Astrocyte of the spinal cord (primary cell): ENCODE measurements around the gene OSBPL5.

ENCODE experiments used
- DNase-seq: peaks from one replicate; pipeline ENCODE4 v3.0.0; 2011; ENCODE audit warnings: low read depth, low spot score
- H3K4me3 ChIP-seq: 2 replicates; pipeline ENCODE4 v1.5.1; 2011; ENCODE audit warnings: low read depth, mild to moderate bottlenecking, low read length, moderate library complexity
- in situ Hi-C: cut with HindIII; loops from 2 replicates; pipeline ENCODE4 v1.10.0; 2017; ENCODE audit warnings: low sequenced_read_pairs
- TF ChIP-seq, protein P1 (sequence below): IDR thresholded peaks from 2 replicates; pipeline ENCODE4 v1.5.1; 2012; ENCODE audit warnings: low read depth, mild to moderate bottlenecking, low read length, inconsistent platforms

OSBPL5 gene

DNA sequence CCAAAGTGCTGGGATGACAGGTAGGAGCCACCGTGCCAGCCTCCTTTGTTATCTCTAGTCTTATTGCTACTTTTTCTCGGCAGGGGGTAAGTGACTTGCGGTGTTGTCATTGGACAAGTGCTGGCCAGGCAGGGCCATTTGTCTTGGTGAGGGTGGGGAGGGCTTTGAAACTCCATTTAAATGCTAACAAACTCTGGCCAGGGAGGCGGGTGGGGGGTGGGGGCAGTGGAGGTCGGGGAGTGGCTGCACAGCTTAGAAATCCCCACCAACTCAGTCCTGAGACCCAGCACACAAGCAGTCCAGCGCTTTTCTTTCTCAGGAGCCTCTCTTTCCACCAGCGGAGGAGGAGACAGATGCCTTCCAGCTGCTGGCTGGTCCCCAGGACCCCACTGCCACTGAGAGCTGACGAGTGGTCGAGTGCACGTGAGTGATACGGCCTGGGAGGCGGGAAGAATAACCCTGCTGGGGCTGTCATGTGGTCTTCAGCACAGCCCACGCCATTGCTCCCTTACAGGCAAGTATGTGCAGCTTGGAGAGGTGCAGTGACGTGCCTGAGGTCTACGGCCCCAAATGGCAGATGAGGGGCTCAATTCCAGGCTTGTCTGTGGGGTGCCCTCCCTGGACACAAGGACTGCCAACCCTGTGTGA lies 24.2 kb upstream of the OSBPL5 start:
- no peak for DNase-seq
- in situ Hi-C loops, result no loop called here
- TF ChIP-seq, protein P1, sequence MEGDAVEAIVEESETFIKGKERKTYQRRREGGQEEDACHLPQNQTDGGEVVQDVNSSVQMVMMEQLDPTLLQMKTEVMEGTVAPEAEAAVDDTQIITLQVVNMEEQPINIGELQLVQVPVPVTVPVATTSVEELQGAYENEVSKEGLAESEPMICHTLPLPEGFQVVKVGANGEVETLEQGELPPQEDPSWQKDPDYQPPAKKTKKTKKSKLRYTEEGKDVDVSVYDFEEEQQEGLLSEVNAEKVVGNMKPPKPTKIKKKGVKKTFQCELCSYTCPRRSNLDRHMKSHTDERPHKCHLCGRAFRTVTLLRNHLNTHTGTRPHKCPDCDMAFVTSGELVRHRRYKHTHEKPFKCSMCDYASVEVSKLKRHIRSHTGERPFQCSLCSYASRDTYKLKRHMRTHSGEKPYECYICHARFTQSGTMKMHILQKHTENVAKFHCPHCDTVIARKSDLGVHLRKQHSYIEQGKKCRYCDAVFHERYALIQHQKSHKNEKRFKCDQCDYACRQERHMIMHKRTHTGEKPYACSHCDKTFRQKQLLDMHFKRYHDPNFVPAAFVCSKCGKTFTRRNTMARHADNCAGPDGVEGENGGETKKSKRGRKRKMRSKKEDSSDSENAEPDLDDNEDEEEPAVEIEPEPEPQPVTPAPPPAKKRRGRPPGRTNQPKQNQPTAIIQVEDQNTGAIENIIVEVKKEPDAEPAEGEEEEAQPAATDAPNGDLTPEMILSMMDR, result no peak
- H3K4me3 ChIP-seq, result no peak overlapping the region

DNA sequence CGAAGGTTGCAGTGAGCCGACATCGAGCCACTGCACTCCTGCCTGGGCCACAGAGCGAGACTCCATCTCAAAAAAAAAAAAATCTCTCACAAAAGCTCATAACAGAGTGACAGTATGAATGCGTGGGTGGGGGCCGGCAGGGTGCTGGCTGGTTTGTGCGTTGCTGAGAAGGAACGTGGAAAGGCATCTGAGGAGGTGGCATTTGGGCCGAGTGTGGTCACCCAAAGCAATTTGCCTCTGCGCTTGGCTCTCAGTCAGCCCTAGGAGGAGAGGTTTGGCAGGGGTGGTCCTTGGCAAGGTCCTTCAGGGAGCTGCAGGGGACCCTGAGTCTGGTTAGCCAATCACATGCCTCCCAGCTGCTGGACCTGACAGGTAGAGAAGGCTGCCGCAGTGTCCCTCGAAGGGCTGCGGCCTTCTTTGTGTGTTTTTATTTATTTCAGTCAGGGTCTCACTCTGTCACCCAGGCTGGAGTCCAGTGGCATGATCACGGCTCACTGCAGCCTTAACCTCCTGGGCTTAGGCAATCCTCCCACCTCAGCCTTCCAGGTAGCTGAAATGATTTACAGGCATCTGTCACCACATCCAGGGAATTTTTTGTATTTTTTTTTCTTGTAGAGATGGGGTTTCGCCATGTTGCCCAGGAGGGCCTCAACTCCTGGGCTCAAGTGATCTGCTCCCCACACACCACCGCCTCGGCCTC lies 23.5 kb upstream of the OSBPL5 start:
- no peak overlapping the region for H3K4me3 ChIP-seq
- TF ChIP-seq, protein P1, result no peak
- in situ Hi-C loops, result no loop called here
- DNase-seq, result no peak

DNA sequence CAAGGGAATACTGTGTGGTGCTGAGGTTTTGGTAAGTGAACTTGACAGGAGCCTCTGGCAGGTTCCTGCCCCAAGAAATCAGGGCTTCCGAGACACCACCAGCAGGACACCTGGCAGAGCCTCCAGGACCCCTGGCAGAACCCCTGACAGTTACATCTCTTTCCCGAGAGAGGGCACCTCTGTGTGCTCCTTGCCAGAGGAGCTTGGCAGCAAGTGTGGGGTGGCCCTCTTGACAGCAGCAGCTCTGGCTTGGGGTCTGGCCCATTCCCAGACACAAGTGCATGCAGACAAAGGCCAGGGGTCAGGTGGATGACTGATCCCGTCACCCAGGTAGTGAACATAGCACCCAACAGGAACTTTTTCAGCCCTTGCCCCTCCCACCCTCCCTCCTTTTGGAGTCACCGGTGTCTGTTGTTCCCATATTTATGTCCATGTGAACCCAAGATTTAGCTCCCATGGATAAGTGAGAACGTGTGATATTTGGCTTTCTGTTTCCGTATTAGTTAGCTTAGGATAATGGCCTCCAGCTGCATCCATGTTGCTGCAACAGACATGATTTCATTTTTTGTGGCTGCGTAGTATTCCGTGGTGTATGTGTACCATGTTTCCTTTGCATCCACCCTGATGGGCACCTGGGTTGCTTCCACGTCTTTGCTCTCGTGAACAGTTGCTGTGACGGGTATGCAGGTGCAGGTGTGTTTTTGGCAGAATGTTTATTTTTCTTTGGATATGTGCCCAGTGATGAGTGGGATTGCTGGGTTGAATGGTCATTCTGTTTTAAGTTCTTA lies 21.2 kb upstream of the OSBPL5 start:
- in situ Hi-C loops, result no loop called here
- TF ChIP-seq, protein P1, result no peak
- no peak overlapping the region for H3K4me3 ChIP-seq
- DNase-seq, result no peak

DNA sequence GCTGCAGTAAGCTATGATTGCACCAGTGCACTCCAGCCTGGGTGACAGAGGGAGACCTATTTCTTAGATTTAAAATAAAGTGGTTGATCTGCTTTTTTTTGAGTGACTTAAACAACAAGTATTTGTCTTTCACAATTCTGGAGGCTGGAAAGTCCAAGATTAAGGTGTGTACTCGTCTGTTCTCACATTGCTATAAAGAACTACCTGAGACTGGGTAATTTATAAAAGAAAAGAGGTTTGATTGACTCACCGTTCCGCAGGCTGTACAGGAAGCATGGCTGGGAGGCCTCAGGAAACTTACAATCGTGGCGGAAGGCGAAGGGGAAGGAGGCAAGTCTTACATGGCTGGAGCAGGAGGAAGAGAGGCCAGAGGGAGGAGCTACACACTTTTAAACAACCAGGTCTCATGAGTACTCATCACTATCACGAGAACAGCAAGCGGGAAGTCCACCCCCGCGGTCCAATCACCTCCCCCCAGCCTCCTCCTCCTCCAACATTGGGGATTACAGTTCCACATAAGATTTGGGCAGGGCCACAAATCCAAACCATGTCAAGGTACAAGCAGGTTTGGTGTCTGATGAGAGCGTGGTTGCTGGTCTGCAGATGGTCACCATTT lies 19.7 kb upstream of the OSBPL5 start:
- TF ChIP-seq, protein P1, result no peak
- in situ Hi-C loops, result no loop called here

DNA sequence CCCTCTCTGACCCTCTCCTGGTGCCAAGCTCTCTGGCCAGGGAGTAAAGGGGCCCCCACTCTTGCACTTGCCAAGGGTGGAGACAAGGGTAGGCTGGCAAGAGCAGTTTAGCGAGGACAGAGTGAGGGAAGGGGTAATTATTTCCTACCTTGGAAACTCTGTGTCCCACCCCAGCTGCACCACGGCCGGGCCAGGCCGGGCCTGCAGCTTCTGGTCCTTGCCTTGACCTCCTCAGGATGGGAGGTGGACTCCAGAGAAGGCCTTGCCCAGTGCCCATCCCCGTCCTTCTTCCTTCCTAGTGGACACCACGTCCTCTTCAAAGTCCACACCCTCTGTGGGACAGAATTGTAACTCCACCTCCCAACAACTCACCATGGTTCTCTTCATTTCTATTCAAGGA lies 18.4 kb upstream of the OSBPL5 start:
- no peak overlapping the region for H3K4me3 ChIP-seq
- TF ChIP-seq, protein P1, result no peak
- no peak for DNase-seq
- in situ Hi-C loops, result no loop called here

More for the DNA sequence above, 19.7 kb upstream of the OSBPL5 start:
- no peak for DNase-seq
- H3K4me3 ChIP-seq, result no peak overlapping the region

DNA sequence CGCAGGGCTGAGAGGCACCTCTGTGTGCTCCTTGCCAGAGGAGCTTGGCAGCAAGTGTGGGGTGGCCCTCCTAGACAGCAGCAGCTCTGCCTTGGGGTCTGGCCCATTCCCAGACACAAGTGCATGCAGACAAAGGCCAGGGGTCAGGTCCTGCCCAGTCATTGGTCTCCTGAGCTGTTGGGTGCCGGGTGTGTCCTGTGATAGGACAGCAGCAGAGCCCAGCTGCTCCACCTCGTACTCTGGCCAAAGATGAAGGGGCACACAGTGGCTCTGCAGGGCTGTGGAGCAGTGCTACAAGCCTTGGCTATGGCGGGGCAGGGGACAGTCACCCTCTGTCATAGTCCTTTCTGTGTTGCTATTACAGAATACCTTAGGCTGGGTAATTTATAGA lies 17.3 kb upstream of the OSBPL5 start:
- H3K4me3 ChIP-seq, result no peak overlapping the region
- in situ Hi-C loops, result no loop called here
- DNase-seq, result no peak
- TF ChIP-seq, protein P1, result no peak
